K562 (cell line): ENCODE results near the gene PRR29. TPM values are rescaled to one million over a fixed set of nuclear protein-coding genes. Genes with fewer than 3 reads are reported as not detected.

Source experiments
- BCL6 ChIP-seq: fragments of 250-450 bp; sonication (Bioruptor Pico); IDR thresholded peaks from 2 replicates; pipeline ENCODE4 v1.4.0; 2020
- CEBPZ ChIP-seq: fragments of 150-350 bp; IDR thresholded peaks from 2 replicates; pipeline ENCODE4 v1.6.1; 2014; ENCODE audit warnings: low read depth, mild to moderate bottlenecking, low read length, borderline replicate concordance
- DEAF1 ChIP-seq: fragments of 450-650 bp; formaldehyde crosslinking; IDR thresholded peaks from 2 replicates; pipeline ENCODE4 v1.4.0; 2020; ENCODE audit warnings: mild to moderate bottlenecking, moderate library complexity
- FOS ChIP-seq: IDR thresholded peaks from 3 replicates; pipeline ENCODE4 v1.6.1; 2011; ENCODE audit not compliant: insufficient read length; ENCODE audit errors: extremely low read depth
- KAT7 ChIP-seq: sonication (generic); formaldehyde crosslinking; IDR thresholded peaks from 2 replicates; pipeline ENCODE4 v1.8.0; 2022; ENCODE audit warnings: missing genetic modification reagents, mild to moderate bottlenecking, borderline replicate concordance
- LCOR ChIP-seq: sonication (generic); formaldehyde crosslinking; IDR thresholded peaks from 2 replicates; pipeline ENCODE4 v1.8.0; 2022; ENCODE audit warnings: mild to moderate bottlenecking, missing genetic modification reagents
- MAZ ChIP-seq, 2 experiments: fragments of 450-650 bp in 1 of 2; sonication (generic) in 1 of 2; formaldehyde crosslinking; IDR thresholded peaks in 1 of 2; conservative IDR thresholded peaks in 1 of 2; 2 replicates each; pipeline versions ENCODE4 v1.4.0 to v1.5.0; 2020; ENCODE audit warnings: mild to moderate bottlenecking in 1 of 2, missing genetic modification reagents in 1 of 2
- MNT ChIP-seq, 2 experiments: fragments of 450-650 bp; conservative IDR thresholded peaks; 2 replicates each; pipeline ENCODE4 v1.6.1; 2017; ENCODE audit warnings: mild to moderate bottlenecking in 2 of 2, moderate library complexity in 2 of 2
- RBM14 ChIP-seq: fragments of 200-400 bp; formaldehyde crosslinking; IDR thresholded peaks from 2 replicates; pipeline ENCODE4 v1.6.1; 2018; ENCODE audit warnings: low read depth, mild to moderate bottlenecking, low read length, moderate library complexity, borderline replicate concordance; ENCODE audit not compliant: insufficient read depth
- SPI1 ChIP-seq: IDR thresholded peaks from 2 replicates; pipeline ENCODE4 v1.6.1; 2011; ENCODE audit warnings: low read depth, low read length, control low read depth, borderline replicate concordance
- STAT6 ChIP-seq: sonication (generic); formaldehyde crosslinking; IDR thresholded peaks from 2 replicates; pipeline ENCODE4 v1.8.1; 2023; ENCODE audit warnings: mild to moderate bottlenecking, missing genetic modification reagents
- TEAD1 ChIP-seq, 2 experiments: fragments of 450-650 bp in 1 of 2; sonication (generic) in 1 of 2; formaldehyde crosslinking; IDR thresholded peaks; 2 replicates each; pipeline versions ENCODE4 v1.4.0 to v1.8.0; 2020 to 2022; ENCODE audit warnings: mild to moderate bottlenecking in 2 of 2, missing genetic modification reagents in 1 of 2
- THRB ChIP-seq: fragments of 450-650 bp; formaldehyde crosslinking; conservative IDR thresholded peaks from 2 replicates; pipeline ENCODE4 v1.4.0; 2022; ENCODE audit warnings: mild to moderate bottlenecking, missing genetic modification characterization
- ZNF12 ChIP-seq: sonication (generic); formaldehyde crosslinking; IDR thresholded peaks from 2 replicates; pipeline ENCODE4 v1.4.0; 2020; ENCODE audit warnings: mild to moderate bottlenecking, missing genetic modification reagents
- ZNF75A ChIP-seq: fragments of 450-650 bp; formaldehyde crosslinking; IDR thresholded peaks from 2 replicates; pipeline ENCODE4 v1.4.0; 2020; ENCODE audit warnings: mild to moderate bottlenecking
- ZNF780A ChIP-seq: fragments of 250-450 bp; sonication (Bioruptor Pico); IDR thresholded peaks from 2 replicates; pipeline ENCODE4 v1.5.0; 2021; ENCODE audit warnings: mild to moderate bottlenecking
- polyA plus RNA-seq, 8 experiments: library from polyadenylated mRNA; depleted of rRNA in 4 of 8; stranded (reverse) in 5 of 8; unstranded in 3 of 8; fragments of >200 nt; fragmentation: Nextera tagmentation in 2 of 8; fragmentation: Illumina TruSeq in 1 of 8; extraction: Ambion mirVana in 2 of 8; extraction: Trizol in 1 of 8; gene quantifications; 2 replicates each; pipeline versions ENCODE4 v1.2.1 to v1.2.3, GENCODE V29; 2011 to 2014; ENCODE audit warnings: inconsistent platforms in 1 of 8, missing spikeins in 1 of 8
- total RNA-seq, 7 experiments: library from RNA; depleted of rRNA in 6 of 7; stranded (reverse); fragments of >200 nt in 6 of 7; fragmentation: Illumina TruSeq in 2 of 7; extraction: Trizol in 2 of 7; gene quantifications; 2 replicates each; pipeline versions ENCODE4 v1.2.1 to v1.2.3, GENCODE V29; 2011 to 2021; ENCODE audit warnings: low replicate concordance in 1 of 7

The PRR29 gene
- total and polyA plus RNA-seq, 9 of the 15 experiments (the other 6 are each of a cell fraction or from before 2014, with no cell fraction given), result 0.08 to 0.58 (median 0.15) TPM; not detected in 5

- no peak for TF ChIP-seq LCOR (CRISPR knock-in tag)
- TF ChIP-seq ZNF780A (CRISPR knock-in tag), result no peak
- TF ChIP-seq CEBPZ, result no peak
- TF ChIP-seq DEAF1 (CRISPR knock-in tag), result no peak
- TF ChIP-seq MAZ (CRISPR knock-in tag; conservative IDR thresholded peaks at IDR 0.05 in 1 of 2, IDR thresholded peaks at IDR 0.05 in 1 of 2), result peak in 1 of 2 experiments; percentile 44; a peak in 1 of 4 replicates
- 0 out of 4 replicates have a peak, but pooled peaks of 1 of the 2 experiments have one; percentile 55 for TF ChIP-seq TEAD1 (CRISPR knock-in tag; IDR thresholded peaks at IDR 0.05)
- TF ChIP-seq KAT7 (CRISPR knock-in tag), result no peak
- no peak for TF ChIP-seq RBM14
- peak in 1 of 2 experiments; percentile 57; a peak in 2 of 4 replicates for TF ChIP-seq MNT (conservative IDR thresholded peaks at IDR 0.05)
- no peak for TF ChIP-seq ZNF12 (CRISPR knock-in tag)
- TF ChIP-seq THRB (CRISPR knock-in tag), result no peak
- no peak for TF ChIP-seq FOS
- TF ChIP-seq SPI1, result no peak
- no peak for TF ChIP-seq ZNF75A
- TF ChIP-seq STAT6 (CRISPR knock-in tag), result no peak
- TF ChIP-seq BCL6 (CRISPR knock-in tag), result no peak
These were observed 26.1 kb downstream of the PRR29 start (continued) for GRCh38 chr17:64024215-64024654.
